Suprapubic skin (tissue), 4 donors: ENCODE measurements around the gene ADCY5. TPM values are rescaled to one million over a fixed set of nuclear protein-coding genes. Genes with fewer than 3 reads are reported as not detected.
A peak's percentile ranks its signal among the peaks of the same experiment; 100 is the strongest.

Source experiments
- DNase-seq, 2 donors: peaks; one replicate each; pipeline ENCODE4 v3.0.0-alpha.2; 2019; ENCODE audit warnings: low spot score in 2 of 2
- H3K27ac ChIP-seq: fragments of 200-600 bp; sonication (generic); one replicate; pipeline ENCODE4 v1.5.1; 2019
- H3K27me3 ChIP-seq: fragments of 200-600 bp; sonication (generic); one replicate; pipeline ENCODE4 v1.5.1; 2019
- H3K36me3 ChIP-seq: fragments of 200-600 bp; sonication (generic); one replicate; pipeline ENCODE4 v1.5.1; 2019
- H3K4me1 ChIP-seq: fragments of 200-600 bp; sonication (generic); one replicate; pipeline ENCODE4 v1.5.1; 2019
- H3K4me3 ChIP-seq: fragments of 200-600 bp; sonication (generic); one replicate; pipeline ENCODE4 v1.5.1; 2019; ENCODE audit warnings: mild to moderate bottlenecking
- H3K9me3 ChIP-seq: fragments of 200-600 bp; sonication (generic); one replicate; pipeline ENCODE4 v1.5.1; 2019
- CTCF ChIP-seq, 2 donors: fragments of 200-600 bp in 1 of 2; fragments of 450-650 bp in 1 of 2; sonication (generic) in 1 of 2; IDR thresholded peaks; one replicate each; pipeline ENCODE4 v1.5.1; 2016 to 2019; ENCODE audit warnings: antibody characterized with exemption in 2 of 2, mild to moderate bottlenecking in 1 of 2, moderate library complexity in 1 of 2
- EP300 ChIP-seq: sonication (generic); formaldehyde crosslinking; IDR thresholded peaks from one replicate; pipeline ENCODE4 v1.6.1; 2017; ENCODE audit warnings: antibody characterized with exemption
- POLR2A ChIP-seq, 2 donors: fragments of 450-650 bp; IDR thresholded peaks; one replicate each; pipeline ENCODE4 v1.6.1; 2017; ENCODE audit warnings: antibody characterized with exemption in 2 of 2, mild to moderate bottlenecking in 2 of 2, moderate library complexity in 2 of 2
- POLR2AphosphoS5 ChIP-seq, 3 donors: sonication (generic); formaldehyde crosslinking; IDR thresholded peaks; one replicate each; pipeline ENCODE4 v1.6.1; 2017; ENCODE audit warnings: antibody characterized with exemption in 3 of 3
- WGBS: methylation state at CpG from one replicate; pipeline ENCODE4 v1.1.5; 2018; 5-methylcytosine and 5-hydroxymethylcytosine counted together
- total RNA-seq, 4 donors: library from RNA; depleted of rRNA; stranded (reverse); fragments of >200 nt; gene quantifications; one replicate each; pipeline ENCODE4 v1.1.0, GENCODE V29; 2016

Gene ADCY5
- total RNA-seq, 4 donors from 2014 or later: 1.4 to 4.9 (median 4.0) TPM

- no peaks in the 10 kb centered on the region for H3K36me3 ChIP-seq
- DNase-seq: no peak
These were observed 150.0 kb downstream of the ADCY5 start for GRCh38 chr3:123298903-123299302.

DNA sequence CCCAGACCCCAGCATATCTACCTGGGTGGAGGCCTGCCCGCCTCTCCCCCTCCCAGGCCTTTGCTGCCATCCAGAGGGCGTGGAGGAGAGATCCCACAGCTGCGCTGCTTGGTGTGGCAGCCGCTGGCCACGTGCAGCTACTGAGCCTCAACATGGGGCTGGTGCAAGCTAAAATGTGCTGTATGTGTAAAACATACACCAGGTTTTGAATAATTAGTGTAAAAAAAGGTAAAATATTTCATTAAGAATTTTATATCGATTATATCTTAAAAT lies 151.3 kb downstream of the ADCY5 start:
- WGBS: 87% methylated on average over 6 of the region's 6 CpGs
- Histone ChIP-seq H3K27ac (no peak overlapping the region), H3K27me3 (no peaks in the 10 kb centered on the region), H3K4me1 (no peaks in the 10 kb centered on the region), H3K9me3 (no peaks in the 10 kb centered on the region), H3K36me3 (no peaks in the 10 kb centered on the region), H3K4me3 (no peak overlapping the region)
- TF ChIP-seq POLR2AphosphoS5 (IDR thresholded peaks at IDR 0.05) (no peak), CTCF (IDR thresholded peaks at IDR 0.05) (no peak), EP300 (no peak), POLR2A (IDR thresholded peaks at IDR 0.05) (no peak)
- DNase-seq: no peak

More at GRCh38 chr3:123298903-123299302, 150.0 kb downstream of the ADCY5 start:
- TF ChIP-seq EP300: no peak
- no peak for TF ChIP-seq POLR2A (IDR thresholded peaks at IDR 0.05)
- no peak for TF ChIP-seq POLR2AphosphoS5 (IDR thresholded peaks at IDR 0.05)
- Histone ChIP-seq H3K4me3 (no peak overlapping the region), H3K4me1 (no peaks in the 10 kb centered on the region), H3K27me3 (no peaks in the 10 kb centered on the region), H3K9me3 (no peaks in the 10 kb centered on the region), H3K27ac (no peak overlapping the region)
- WGBS: 63% methylated on average over 5 of the region's 5 CpGs

GRCh38 chr3:123296836-123297626 lies 151.9 kb downstream of the ADCY5 start:
- WGBS: 89% methylated on average over 10 of the region's 13 CpGs
- Histone ChIP-seq H3K27me3 (no peaks in the 10 kb centered on the region), H3K4me1 (no peaks in the 10 kb centered on the region), H3K9me3 (no peaks in the 10 kb centered on the region), H3K4me3 (no peak overlapping the region), H3K36me3 (no peaks in the 10 kb centered on the region), H3K27ac (no peak overlapping the region)
- DNase-seq: peak in 1 of 2 donors; percentile 38
- TF ChIP-seq POLR2A (IDR thresholded peaks at IDR 0.05) (no peak), EP300 (no peak), POLR2AphosphoS5 (IDR thresholded peaks at IDR 0.05) (no peak), CTCF (IDR thresholded peaks at IDR 0.05) (no peak)

- Histone ChIP-seq H3K9me3 (no peaks in the 10 kb centered on the region), H3K27me3 (no peaks in the 10 kb centered on the region), H3K36me3 (no peaks in the 10 kb centered on the region), H3K27ac (no peak overlapping the region), H3K4me1 (no peaks in the 10 kb centered on the region), H3K4me3 (no peak overlapping the region)
- peak in 1 of 2 donors; percentile 52 for DNase-seq
- 94% methylated on average over 7 of the region's 7 CpGs for whole genome bisulfite sequencing
- TF ChIP-seq CTCF (IDR thresholded peaks at IDR 0.05): no peak
- no peak for TF ChIP-seq POLR2AphosphoS5 (IDR thresholded peaks at IDR 0.05)
These were observed 152.6 kb downstream of the ADCY5 start for GRCh38 chr3:123296261-123296660.

DNA sequence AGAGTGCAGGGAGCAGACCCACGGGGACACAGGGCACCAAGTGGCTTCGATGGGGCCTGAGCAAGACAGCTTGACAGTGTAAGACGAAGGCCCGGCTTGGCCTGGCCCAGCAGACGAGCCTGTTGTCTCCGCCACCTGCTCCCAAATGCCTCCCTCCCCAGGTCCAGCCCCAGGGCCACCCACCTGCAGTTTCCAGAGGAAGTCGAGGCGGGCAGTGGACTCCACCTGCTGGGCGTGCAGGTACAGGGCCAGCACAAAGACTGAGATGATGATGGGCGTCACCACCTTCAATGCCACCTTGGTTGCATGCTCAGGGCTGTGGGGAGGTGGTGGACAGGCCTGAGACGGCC lies 153.0 kb downstream of the ADCY5 start:
- no peaks in the 10 kb centered on the region for H3K36me3 ChIP-seq
- WGBS: 80% methylated on average over 5 of the region's 11 CpGs

More for the DNA sequence above, 153.0 kb downstream of the ADCY5 start:
- no peaks in the 10 kb centered on the region for H3K4me1 ChIP-seq
- DNase-seq: peak in 1 of 2 donors; percentile 66
- no peak for TF ChIP-seq EP300
- TF ChIP-seq CTCF (IDR thresholded peaks at IDR 0.05): no peak
- TF ChIP-seq POLR2A (IDR thresholded peaks at IDR 0.05): no peak
- TF ChIP-seq POLR2AphosphoS5 (IDR thresholded peaks at IDR 0.05): no peak
- H3K27me3 ChIP-seq: no peaks in the 10 kb centered on the region
- H3K4me3 ChIP-seq: no peak overlapping the region
- peaks cover 3% of the 10 kb centered on the region for H3K9me3 ChIP-seq
- no peak overlapping the region for H3K27ac ChIP-seq
